GM18951 (cell line): ENCODE data around the gene ATAD3B.
"Not testable (repeated sequence)": the region's sequence is repeated elsewhere in the genome, so short reads cannot be mapped to it uniquely, and the experiment has no call there.

Source experiments
- POLR2A ChIP-seq: IDR thresholded peaks from 4 replicates; pipeline ENCODE4 v1.6.1; 2011; ENCODE audit warnings: mild to moderate bottlenecking; ENCODE audit not compliant: insufficient read length, insufficient read depth; ENCODE audit errors: extremely low read depth
- in situ Hi-C: fragments of 300-500 bp; cut with MboI; formaldehyde crosslinking; loops from one replicate; pipeline ENCODE4 v1.12.0; 2022; ENCODE audit warnings: low sequenced_read_pairs, mixed read lengths, inconsistent platforms; ENCODE audit not compliant: unreplicated experiment

The ATAD3B gene

GRCh38 chr1:1531947-1532346, 60.4 kb downstream of the ATAD3B start:
- TF ChIP-seq POLR2A, result no peak
- in situ Hi-C loops, result no loop called here

DNA sequence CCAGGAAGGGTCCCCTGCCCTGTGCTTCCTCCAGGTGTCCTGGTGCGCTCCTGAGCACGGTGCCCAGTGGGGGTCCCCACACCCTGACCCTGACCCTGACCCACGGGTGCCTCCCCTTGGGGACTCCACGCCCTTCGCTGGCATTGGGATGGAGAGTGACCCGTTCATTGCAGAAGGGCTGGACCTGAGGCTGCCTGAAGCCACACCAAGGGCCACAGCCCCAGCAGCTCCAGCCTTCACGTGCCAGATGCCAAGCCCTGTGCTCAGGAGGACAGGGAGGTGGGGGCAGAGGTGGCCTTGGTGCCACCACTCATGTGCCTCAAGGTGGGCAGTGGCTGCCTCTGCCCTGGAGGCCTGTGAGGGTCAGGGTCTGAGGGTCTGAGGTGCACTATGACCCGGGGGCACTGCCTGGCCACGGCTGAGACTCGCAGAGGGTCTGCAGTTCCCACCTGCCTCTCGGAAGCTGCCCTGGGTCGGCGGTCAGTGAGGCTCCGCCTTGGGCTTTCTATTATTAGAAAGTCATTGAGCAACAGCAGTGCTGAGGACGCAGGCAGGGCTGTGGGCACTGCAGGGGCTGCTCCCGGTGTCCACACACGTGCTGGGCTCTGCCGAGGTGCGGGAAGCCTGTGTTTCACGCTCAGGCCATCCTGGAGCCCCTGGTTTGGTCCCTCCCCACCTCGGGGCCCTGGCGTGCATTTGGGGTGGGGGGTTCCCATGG, 61.8 kb downstream of the ATAD3B start:
- in situ Hi-C loops, result not testable (repeated sequence)

DNA sequence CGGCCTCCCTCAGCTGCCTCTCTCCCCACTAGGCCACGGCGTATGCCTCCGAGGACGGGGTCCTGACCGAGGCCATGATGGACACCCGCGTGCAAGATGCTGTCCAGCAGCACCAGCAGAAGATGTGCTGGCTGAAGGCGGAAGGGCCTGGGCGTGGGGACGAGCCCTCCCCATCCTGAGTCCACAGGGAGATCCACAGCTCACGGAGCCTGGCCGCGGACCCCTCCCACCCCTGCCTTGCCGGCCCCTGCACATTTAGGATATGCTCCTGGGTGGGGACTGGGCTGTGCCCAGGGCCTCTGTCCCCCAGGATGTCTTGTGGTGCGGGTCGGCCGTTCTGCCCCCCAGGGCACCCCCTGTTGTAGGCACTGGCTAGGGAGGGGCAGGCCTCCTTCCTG, 62.3 kb downstream of the ATAD3B start:
- in situ Hi-C loops, result not testable (repeated sequence)

GRCh38 chr1:1534401-1535154, 63.0 kb downstream of the ATAD3B start:
- in situ Hi-C loops, result no loop called here
- TF ChIP-seq POLR2A, result no peak

DNA sequence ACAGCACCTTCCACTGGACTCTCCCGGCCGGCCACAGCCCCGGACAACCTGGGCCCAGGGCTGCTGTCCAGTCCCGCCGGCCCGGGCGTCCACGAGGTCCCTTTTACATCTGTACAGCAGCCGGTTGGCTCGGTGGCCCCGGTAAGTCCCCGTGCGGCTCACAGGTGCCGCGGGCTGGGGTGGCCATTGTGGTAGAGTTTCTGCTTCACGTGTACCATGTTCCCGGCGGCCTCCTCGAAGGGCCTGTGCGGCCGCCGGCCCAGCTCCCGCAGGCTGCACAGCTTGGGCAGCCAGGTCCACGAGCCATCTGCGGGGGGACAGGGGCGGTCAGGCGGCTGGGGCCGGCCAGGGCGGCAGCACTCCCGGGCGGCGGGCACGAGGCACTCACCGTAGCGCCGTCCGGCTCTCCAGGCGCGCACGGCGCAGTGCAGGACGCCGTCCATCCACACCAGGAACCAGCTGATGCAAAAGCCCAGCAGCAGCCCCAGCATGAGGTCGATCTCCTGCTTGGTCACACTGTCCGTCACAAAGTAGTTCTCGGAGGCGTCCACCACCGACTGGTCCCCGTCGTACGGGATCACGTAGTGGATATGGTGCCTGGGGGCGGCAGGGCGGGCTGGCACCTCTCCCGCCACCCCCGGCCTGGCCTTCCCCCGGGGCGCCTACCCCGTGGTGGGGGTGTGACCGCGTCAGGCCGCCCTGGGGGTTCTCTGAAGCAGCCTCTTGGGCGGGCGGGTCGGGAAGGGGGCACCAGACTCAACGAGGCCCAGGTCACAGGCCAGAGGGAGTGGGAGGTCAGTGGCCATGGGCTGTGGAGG, 63.8 kb downstream of the ATAD3B start:
- in situ Hi-C loops, result no loop called here
- no peak for TF ChIP-seq POLR2A

GRCh38 chr1:1536019-1536937, 64.7 kb downstream of the ATAD3B start:
- in situ Hi-C loops, result no loop called here
- no peak for TF ChIP-seq POLR2A

GRCh38 chr1:1536938-1537546, 65.5 kb downstream of the ATAD3B start:
- TF ChIP-seq POLR2A, result no peak
- in situ Hi-C loops, result no loop called here

DNA sequence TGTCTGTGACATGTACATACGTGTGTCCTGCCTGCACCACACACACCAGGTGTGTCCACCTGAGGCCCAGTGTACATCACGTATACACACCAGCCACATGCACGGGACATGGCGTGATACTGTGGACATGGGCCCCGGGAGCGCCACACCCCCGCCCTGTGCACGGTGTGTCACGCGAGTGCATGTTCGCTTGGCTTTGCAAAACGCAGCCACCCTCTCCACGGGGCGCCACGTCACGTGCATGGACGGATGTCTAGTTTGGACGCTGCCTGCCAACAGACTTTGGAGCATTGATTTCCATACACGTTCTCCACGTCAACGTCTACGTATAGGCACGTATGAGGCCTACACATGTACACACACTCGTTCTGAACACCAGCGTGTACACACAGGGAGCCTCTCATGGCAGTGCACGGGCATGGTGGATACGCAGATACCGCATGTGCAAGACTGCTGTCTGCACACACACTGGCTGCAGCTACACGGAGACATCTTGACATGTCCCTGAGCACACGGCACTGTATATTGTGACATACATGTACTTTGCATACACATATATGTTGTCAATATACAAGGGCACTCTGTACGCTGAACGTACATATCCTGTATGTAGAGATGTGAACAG, 66.2 kb downstream of the ATAD3B start:
- no peak for TF ChIP-seq POLR2A
- in situ Hi-C loops, result no loop called here

- in situ Hi-C loops, result no loop called here
- TF ChIP-seq POLR2A, result no peak
Observed at GRCh38 chr1:1538334-1538733, 66.8 kb downstream of the ATAD3B start.

GRCh38 chr1:1538989-1539309, 67.4 kb downstream of the ATAD3B start:
- in situ Hi-C loops, result no loop called here
- no peak for TF ChIP-seq POLR2A

DNA sequence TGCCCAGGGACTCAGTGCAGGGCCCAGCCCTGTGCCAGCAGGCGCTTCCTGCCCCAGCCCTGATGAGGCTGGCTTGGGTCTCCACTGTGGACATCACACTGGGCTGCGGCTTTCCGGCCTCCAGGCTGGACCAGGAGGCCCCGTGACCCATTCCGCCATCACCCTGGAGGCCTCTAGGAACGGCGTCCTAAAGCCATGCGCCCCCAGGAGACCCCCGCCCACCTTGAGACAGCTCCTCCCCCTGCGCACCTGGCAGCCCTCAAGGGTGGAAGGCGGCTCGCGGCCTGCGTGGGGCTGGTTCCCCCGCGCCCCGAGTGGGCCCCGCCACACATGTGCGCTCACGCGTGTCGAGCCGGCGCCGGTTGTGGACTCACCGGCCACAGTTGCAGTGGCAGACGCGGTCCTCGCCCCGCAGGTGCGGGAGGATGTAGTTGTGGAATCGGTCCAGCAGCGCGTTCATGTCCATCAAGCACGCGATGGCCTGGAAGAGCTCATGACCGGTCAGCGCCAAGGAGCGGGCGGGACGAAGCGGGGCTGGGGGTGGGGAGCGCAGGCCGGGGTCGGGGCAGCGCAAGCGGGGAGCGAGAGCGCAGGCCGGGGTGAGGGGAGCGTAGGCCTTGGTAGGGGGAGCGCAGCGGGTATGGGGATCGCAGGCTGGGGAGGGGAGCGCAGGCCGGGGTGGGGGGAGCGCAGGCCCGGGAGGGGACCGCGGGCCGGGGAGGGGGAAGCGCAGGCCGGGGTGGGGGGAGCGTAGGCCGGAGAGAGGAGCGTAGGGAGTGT, 67.9 kb downstream of the ATAD3B start:
- in situ Hi-C loops, result no loop called here
- no peak for TF ChIP-seq POLR2A
